Skeletal muscle tissue (tissue), 4 donors: ENCODE data around the gene KRT82. TPM values are rescaled to one million over a fixed set of nuclear protein-coding genes. Genes with fewer than 3 reads are reported as not detected.

ENCODE experiments used
- H3K27ac ChIP-seq: one replicate; pipeline ENCODE4 v1.7.0; 2013; ENCODE audit warnings: mild to moderate bottlenecking, low read depth, low read length, inconsistent platforms
- H3K27me3 ChIP-seq, 3 donors: one replicate each; pipeline ENCODE4 v1.7.0; 2013; ENCODE audit warnings: low read length in 3 of 3; ENCODE audit not compliant: control insufficient read depth in 3 of 3, insufficient read depth in 3 of 3
- H3K36me3 ChIP-seq, 3 donors: one replicate each; pipeline ENCODE4 v1.7.0; 2013; ENCODE audit warnings: low read length in 3 of 3; ENCODE audit not compliant: control insufficient read depth in 3 of 3, insufficient read depth in 3 of 3
- H3K4me1 ChIP-seq, 3 donors: one replicate each; pipeline ENCODE4 v1.7.0; 2013; ENCODE audit warnings: low read length in 3 of 3, mild to moderate bottlenecking in 3 of 3; ENCODE audit not compliant: control insufficient read depth in 3 of 3, insufficient read depth in 3 of 3
- H3K4me3 ChIP-seq, 3 donors: one replicate each; pipeline ENCODE4 v1.7.0; 2013; ENCODE audit warnings: low read length in 3 of 3
- H3K9ac ChIP-seq, 3 donors: one replicate each; pipeline ENCODE4 v1.7.0; 2013; ENCODE audit warnings: low read length in 3 of 3, mild to moderate bottlenecking in 3 of 3, moderate library complexity in 2 of 3, low read depth in 1 of 3
- H3K9me3 ChIP-seq, 3 donors: one replicate each; pipeline ENCODE4 v1.7.0; 2013; ENCODE audit warnings: low read length in 3 of 3; ENCODE audit not compliant: control insufficient read depth in 3 of 3
- total RNA-seq: library from RNA; depleted of rRNA; stranded (reverse); fragments of >200 nt; gene quantifications from one replicate; pipeline ENCODE4 v1.2.3, GENCODE V29; 2014
- donor health status: Osteomylitis.

The KRT82 gene
- total RNA-seq, 1 donor from 2014 or later, result not detected

GRCh38 chr12:52366738-52367485 is 39.2 kb downstream of the KRT82 start, which contains the start of gene KRT85:
KRT85 (minus strand) TSS chr12:52367481; CDS start chr12:52367405, 76 bp downstream.
- Histone ChIP-seq H3K9ac (no peak within 1 kb of the TSS), H3K36me3 (no peaks in the 10 kb centered on the region), H3K4me1 (peaks cover 3 to 6% (median 3%) of the 10 kb centered on the region in 3 donors), H3K9me3 (no peaks in the 10 kb centered on the region), H3K27me3 (peaks cover 3 to 33% (median 22%) of the 10 kb centered on the region in 3 donors), H3K4me3 (no peak within 1 kb of the TSS), H3K27ac (no peak within 1 kb of the TSS)

GRCh38 chr12:52364901-52365489 is 41.1 kb downstream of the KRT82 start:
- no peak overlapping the region for H3K9ac ChIP-seq
- H3K27ac ChIP-seq, result no peak overlapping the region
- H3K4me1 ChIP-seq, result peaks cover 0 to 10% (median 4%) of the 10 kb centered on the region in 3 donors
- no peaks in the 10 kb centered on the region for H3K9me3 ChIP-seq
- H3K36me3 ChIP-seq, result no peaks in the 10 kb centered on the region
- H3K27me3 ChIP-seq, result peaks cover 3 to 27% (median 18%) of the 10 kb centered on the region in 3 donors
- H3K4me3 ChIP-seq, result no peak overlapping the region

GRCh38 chr12:52364061-52364460 is 42.1 kb downstream of the KRT82 start:
- no peaks in the 10 kb centered on the region for H3K36me3 ChIP-seq
- no peak overlapping the region for H3K4me3 ChIP-seq
- H3K9me3 ChIP-seq, result no peaks in the 10 kb centered on the region
- peaks cover 0 to 10% (median 4%) of the 10 kb centered on the region in 3 donors for H3K4me1 ChIP-seq
- H3K27me3 ChIP-seq, result peaks cover 3 to 27% (median 17%) of the 10 kb centered on the region in 3 donors
- no peak overlapping the region for H3K9ac ChIP-seq
- no peak overlapping the region for H3K27ac ChIP-seq

- no peak overlapping the region for H3K4me3 ChIP-seq
- no peak overlapping the region for H3K27ac ChIP-seq
- H3K27me3 ChIP-seq, result peaks cover 3 to 27% (median 17%) of the 10 kb centered on the region in 3 donors
- H3K9me3 ChIP-seq, result no peaks in the 10 kb centered on the region
- peaks cover 0 to 10% (median 4%) of the 10 kb centered on the region in 3 donors for H3K4me1 ChIP-seq
- H3K9ac ChIP-seq, result no peak overlapping the region
- H3K36me3 ChIP-seq, result no peaks in the 10 kb centered on the region
These were observed 42.9 kb downstream of the KRT82 start for GRCh38 chr12:52363111-52363679.

GRCh38 chr12:52362118-52362726 is 43.9 kb downstream of the KRT82 start:
- peaks cover 3 to 25% (median 21%) of the 10 kb centered on the region in 3 donors for H3K27me3 ChIP-seq
- no peaks in the 10 kb centered on the region for H3K36me3 ChIP-seq
- H3K27ac ChIP-seq, result no peak overlapping the region
- no peak overlapping the region for H3K4me3 ChIP-seq
- H3K4me1 ChIP-seq, result peaks cover 0 to 10% (median 4%) of the 10 kb centered on the region in 3 donors
- H3K9me3 ChIP-seq, result no peaks in the 10 kb centered on the region
- H3K9ac ChIP-seq, result no peak overlapping the region

GRCh38 chr12:52361553-52361952 is 44.6 kb downstream of the KRT82 start:
- peaks cover 3 to 26% (median 24%) of the 10 kb centered on the region in 3 donors for H3K27me3 ChIP-seq
- H3K4me3 ChIP-seq, result no peak overlapping the region
- no peaks in the 10 kb centered on the region for H3K36me3 ChIP-seq

GRCh38 chr12:52360663-52361271 is 45.4 kb downstream of the KRT82 start:
- Histone ChIP-seq H3K27me3 (peaks cover 3 to 25% (median 24%) of the 10 kb centered on the region in 3 donors), H3K9me3 (no peaks in the 10 kb centered on the region), H3K36me3 (no peaks in the 10 kb centered on the region), H3K4me1 (peaks cover 0 to 10% (median 4%) of the 10 kb centered on the region in 3 donors), H3K27ac (no peak overlapping the region), H3K4me3 (no peak overlapping the region), H3K9ac (no peak overlapping the region)

More at GRCh38 chr12:52361553-52361952, 44.6 kb downstream of the KRT82 start:
- Histone ChIP-seq H3K27ac (no peak overlapping the region), H3K9ac (no peak overlapping the region), H3K9me3 (no peaks in the 10 kb centered on the region), H3K4me1 (peaks cover 0 to 10% (median 4%) of the 10 kb centered on the region in 3 donors)

- no peak overlapping the region for H3K9ac ChIP-seq
- H3K27me3 ChIP-seq, result peaks cover 3 to 27% (median 22%) of the 10 kb centered on the region in 3 donors
- no peak overlapping the region for H3K4me3 ChIP-seq
- no peaks in the 10 kb centered on the region for H3K36me3 ChIP-seq
- H3K9me3 ChIP-seq, result no peaks in the 10 kb centered on the region
- H3K4me1 ChIP-seq, result peaks cover 0 to 10% (median 4%) of the 10 kb centered on the region in 3 donors
- no peak overlapping the region for H3K27ac ChIP-seq
These were observed 46.0 kb downstream of the KRT82 start for GRCh38 chr12:52360106-52360662.

GRCh38 chr12:52359621-52360061 is 46.5 kb downstream of the KRT82 start:
- Histone ChIP-seq H3K4me3 (no peak overlapping the region), H3K27me3 (peaks cover 3 to 28% (median 23%) of the 10 kb centered on the region in 3 donors), H3K9me3 (no peaks in the 10 kb centered on the region), H3K36me3 (no peaks in the 10 kb centered on the region), H3K4me1 (peaks cover 0 to 10% (median 4%) of the 10 kb centered on the region in 3 donors), H3K9ac (no peak overlapping the region), H3K27ac (no peak overlapping the region)
